ENCODE data around the gene NPB.

DNA sequence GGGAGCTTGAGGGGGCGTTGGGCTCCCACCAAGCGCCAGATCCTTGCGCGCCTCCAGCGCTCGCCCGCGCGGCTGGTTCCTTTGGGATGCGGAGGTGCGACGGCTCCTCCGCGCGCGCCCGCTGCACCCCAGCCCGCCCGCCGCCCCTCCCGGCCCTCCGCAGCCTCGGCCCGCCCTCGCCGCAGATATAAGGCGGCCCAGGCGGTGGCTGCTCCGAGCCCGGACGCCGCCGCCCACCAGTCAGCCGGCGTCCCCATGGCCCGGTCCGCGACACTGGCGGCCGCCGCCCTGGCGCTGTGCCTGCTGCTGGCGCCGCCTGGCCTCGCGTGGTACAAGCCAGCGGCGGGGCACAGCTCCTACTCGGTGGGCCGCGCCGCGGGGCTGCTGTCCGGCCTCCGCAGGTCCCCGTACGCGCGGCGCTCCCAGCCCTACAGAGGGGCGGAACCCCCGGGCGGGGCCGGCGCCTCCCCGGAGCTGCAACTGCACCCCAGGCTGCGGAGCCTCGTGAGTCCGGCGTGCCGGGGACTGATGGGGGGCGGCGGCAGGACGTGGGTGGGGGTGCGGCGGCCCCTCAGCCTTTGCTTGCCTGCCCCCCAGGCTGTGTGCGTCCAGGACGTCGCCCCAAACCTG lies at the start of gene NPB:
- TF ChIP-seq POLR2A (IDR thresholded peaks at IDR 0.05; ENCODE audit: low read depth, low read length) (no peak), POU2F2 (IDR thresholded peaks at IDR 0.05; ENCODE audit: low read depth, low read length) (no peak)
